Spleen (tissue), 11 donors: Measurements from ENCODE around the gene INPP4A. TPM values are rescaled to one million over a fixed set of nuclear protein-coding genes. Genes with fewer than 3 reads are reported as not detected.
A peak's percentile ranks its signal among the peaks of the same experiment; 100 is the strongest.

ENCODE experiments used
- DNase-seq: peaks from one replicate; pipeline ENCODE4 v3.0.0-alpha.2; 2020
- H3K27ac ChIP-seq, 8 donors: fragments of 200-600 bp; sonication (generic) in 7 of 8; 1 replicate in 4 of 8; 2 replicates in 4 of 8; pipeline versions ENCODE4 v1.5.0 to v1.8.0; 2016 to 2021; ENCODE audit warnings: inconsistent platforms in 4 of 8, mild to moderate bottlenecking in 4 of 8, moderate library complexity in 1 of 8
- H3K27me3 ChIP-seq, 7 donors: fragments of 200-600 bp; sonication (generic) in 6 of 7; replicated peaks in 1 of 7; 1 replicate in 4 of 7; 2 replicates in 3 of 7; pipeline versions ENCODE4 v1.5.0 to v1.8.0; 2016 to 2021; ENCODE audit warnings: inconsistent platforms in 3 of 7, mild to moderate bottlenecking in 1 of 7
- H3K36me3 ChIP-seq, 6 donors: fragments of 200-600 bp; sonication (generic) in 5 of 6; 1 replicate in 4 of 6; 2 replicates in 2 of 6; pipeline versions ENCODE4 v1.5.0 to v1.8.0; 2016 to 2021; ENCODE audit warnings: inconsistent platforms in 2 of 6
- H3K4me1 ChIP-seq, 6 donors: fragments of 200-600 bp; sonication (generic) in 5 of 6; 1 replicate in 3 of 6; 2 replicates in 3 of 6; pipeline versions ENCODE4 v1.5.0 to v1.8.0; 2016 to 2021; ENCODE audit warnings: inconsistent platforms in 3 of 6
- H3K4me3 ChIP-seq, 8 donors: fragments of 200-600 bp; sonication (generic) in 7 of 8; 1 replicate in 4 of 8; 2 replicates in 4 of 8; pipeline versions ENCODE4 v1.5.0 to v1.8.0; 2016 to 2021; ENCODE audit warnings: inconsistent platforms in 4 of 8, mild to moderate bottlenecking in 4 of 8, moderate library complexity in 2 of 8
- H3K9me3 ChIP-seq, 8 donors: fragments of 200-600 bp; sonication (generic) in 7 of 8; 1 replicate in 4 of 8; 2 replicates in 4 of 8; pipeline versions ENCODE4 v1.5.0 to v1.8.0; 2016 to 2021; ENCODE audit warnings: inconsistent platforms in 4 of 8
- POLR2A ChIP-seq, 3 donors: fragments of 450-650 bp; IDR thresholded peaks; one replicate each; pipeline ENCODE4 v1.5.1; 2017; ENCODE audit warnings: antibody characterized with exemption in 3 of 3, mild to moderate bottlenecking in 1 of 3
- POLR2AphosphoS5 ChIP-seq, 3 donors: sonication (generic); formaldehyde crosslinking; IDR thresholded peaks; one replicate each; pipeline ENCODE4 v1.5.1; 2017; ENCODE audit warnings: antibody characterized with exemption in 3 of 3
- WGBS, 5 donors: extraction: QIAGEN DNeasy Blood & Tissue Kit in 3 of 5; methylation state at CpG; one replicate each; pipeline versions ENCODE4 v1.1.5 to v1.1.7; 2013 to 2018; 5-methylcytosine and 5-hydroxymethylcytosine counted together
- intact Hi-C: fragments of 100-400 bp; cut with DNase I; formaldehyde crosslinking; loops from one replicate; pipeline ENCODE4 v1.15.0; 2023; ENCODE audit warnings: low total_unique reads
- polyA plus RNA-seq, 3 donors: library from polyadenylated mRNA; stranded (reverse); fragments of 200-250 nt; gene quantifications; one replicate each; pipeline ENCODE4 v1.2.1, GENCODE V29; 2013
- total RNA-seq, 7 donors: library from RNA; depleted of rRNA in 3 of 7; stranded (reverse); fragments of >200 nt in 3 of 7; fragmentation: NEBNext Ultra II Directional in 4 of 7; extraction: Animal tissue kit (Norgen Biotek cat#: 25700) in 4 of 7; gene quantifications; one replicate each; pipeline versions ENCODE4 v1.1.0 to v1.2.1, GENCODE V29; 2016 to 2021
- TF ChIP-seq, protein P1 (sequence below), 11 experiments: fragments of 200-600 bp in 7 of 11; fragments of 450-650 bp in 4 of 11; sonication (generic) in 4 of 11; IDR thresholded peaks in 8 of 11; conservative IDR thresholded peaks in 3 of 11; 1 replicate in 7 of 11; 2 replicates in 4 of 11; pipeline versions ENCODE4 v1.4.0 to v1.8.0; 2016 to 2021; ENCODE audit warnings: antibody characterized with exemption in 11 of 11, inconsistent platforms in 4 of 11, mild to moderate bottlenecking in 1 of 11
- donor health status: healthy with polysubstance abuse.
- donor health status: DM: no; HTN: no; CAD: no; lungs with moderate emphysema.
- donor health status: DM: no; HTN: no; CAD: no.
- donor health status: Bipolar disorder and iron deficiency.
- donor health status: healthy.
- donor health status: DM: no; HTN: no; CAD: no.
- donor health status: DM: yes; HTN: yes; CAD: no.

Gene INPP4A
- total and polyA plus RNA-seq, 10 donors, result 6.4 to 102 (median 69.2) TPM

- Histone ChIP-seq H3K4me1 (peaks cover 0 to 28% (median 5%) of the 10 kb centered on the region in 6 donors), H3K27me3 (no peaks in the 10 kb centered on the region), H3K4me3 (no peak overlapping the region), H3K9me3 (no peaks in the 10 kb centered on the region), H3K27ac (peak overlapping the region in 2 of 8 donors; percentile 6 to 37), H3K36me3 (peaks cover 0 to 99% (median 60%) of the 10 kb centered on the region in 6 donors)
- intact Hi-C loops, result no loop called here
- DNase-seq, result peak; percentile 41
- 57 to 73% (median 67%) methylated on average over 5 of the region's 5 CpGs for WGBS, 5 donors
- TF ChIP-seq, protein P1, sequence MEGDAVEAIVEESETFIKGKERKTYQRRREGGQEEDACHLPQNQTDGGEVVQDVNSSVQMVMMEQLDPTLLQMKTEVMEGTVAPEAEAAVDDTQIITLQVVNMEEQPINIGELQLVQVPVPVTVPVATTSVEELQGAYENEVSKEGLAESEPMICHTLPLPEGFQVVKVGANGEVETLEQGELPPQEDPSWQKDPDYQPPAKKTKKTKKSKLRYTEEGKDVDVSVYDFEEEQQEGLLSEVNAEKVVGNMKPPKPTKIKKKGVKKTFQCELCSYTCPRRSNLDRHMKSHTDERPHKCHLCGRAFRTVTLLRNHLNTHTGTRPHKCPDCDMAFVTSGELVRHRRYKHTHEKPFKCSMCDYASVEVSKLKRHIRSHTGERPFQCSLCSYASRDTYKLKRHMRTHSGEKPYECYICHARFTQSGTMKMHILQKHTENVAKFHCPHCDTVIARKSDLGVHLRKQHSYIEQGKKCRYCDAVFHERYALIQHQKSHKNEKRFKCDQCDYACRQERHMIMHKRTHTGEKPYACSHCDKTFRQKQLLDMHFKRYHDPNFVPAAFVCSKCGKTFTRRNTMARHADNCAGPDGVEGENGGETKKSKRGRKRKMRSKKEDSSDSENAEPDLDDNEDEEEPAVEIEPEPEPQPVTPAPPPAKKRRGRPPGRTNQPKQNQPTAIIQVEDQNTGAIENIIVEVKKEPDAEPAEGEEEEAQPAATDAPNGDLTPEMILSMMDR (IDR thresholded peaks at IDR 0.05 in 8 of 11, conservative IDR thresholded peaks at IDR 0.05 in 3 of 11), result no peak
- TF ChIP-seq POLR2AphosphoS5 (IDR thresholded peaks at IDR 0.05), result no peak
- TF ChIP-seq POLR2A (IDR thresholded peaks at IDR 0.05), result no peak
Measured at GRCh38 chr2:98556344-98557033, 111.8 kb downstream of the INPP4A start.

DNA sequence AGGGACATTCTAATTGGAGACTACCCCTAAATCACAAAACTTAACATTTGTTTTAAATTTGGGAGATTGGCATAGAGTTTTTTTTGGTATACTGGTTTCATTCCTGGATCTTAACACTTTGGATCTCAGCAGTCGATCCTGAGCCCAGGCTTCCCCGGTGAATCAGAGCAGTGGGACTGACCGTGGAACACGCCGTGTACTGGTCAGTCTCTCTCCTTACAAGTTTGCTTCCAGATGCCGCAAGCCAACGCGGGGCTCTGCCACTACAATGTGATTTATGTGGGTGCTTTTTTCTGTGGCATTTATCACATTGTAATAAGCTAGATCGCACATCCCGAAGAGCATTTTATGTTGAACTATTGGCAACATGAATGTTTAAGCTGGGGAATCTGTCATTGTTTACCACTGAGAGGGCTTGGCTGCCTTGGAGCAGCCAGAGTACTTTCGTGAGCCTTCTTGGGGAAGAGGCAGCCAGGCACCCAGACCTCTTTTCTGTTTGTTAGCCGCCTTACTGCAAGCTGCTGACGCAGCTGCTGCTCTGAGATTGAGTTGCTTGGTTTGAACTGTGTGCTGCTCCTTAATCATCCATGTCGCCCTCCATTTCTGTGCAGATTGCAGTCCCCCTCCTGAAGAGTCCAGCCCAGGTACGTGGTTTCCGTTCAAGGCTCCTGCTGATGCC is 114.3 kb downstream of the INPP4A start:
- TF ChIP-seq POLR2AphosphoS5 (IDR thresholded peaks at IDR 0.05) (no peak), POLR2A (IDR thresholded peaks at IDR 0.05) (no peak)
- TF ChIP-seq, protein P1 (IDR thresholded peaks at IDR 0.05 in 8 of 11, conservative IDR thresholded peaks at IDR 0.05 in 3 of 11), result no peak
- Histone ChIP-seq H3K27me3 (no peaks in the 10 kb centered on the region), H3K4me3 (no peak overlapping the region), H3K4me1 (peaks cover 0 to 28% (median 5%) of the 10 kb centered on the region in 6 donors), H3K9me3 (no peaks in the 10 kb centered on the region), H3K36me3 (peaks cover 0 to 99% (median 58%) of the 10 kb centered on the region in 6 donors), H3K27ac (peak overlapping the region in 1 of 8 donors; percentile 5)
- peak; percentile 24 for DNase-seq
- intact Hi-C loops, result no loop called here
- 90 to 97% (median 95%) methylated on average over 16 of the region's 16 CpGs for WGBS, 5 donors

- TF ChIP-seq POLR2A (IDR thresholded peaks at IDR 0.05) (no peak), POLR2AphosphoS5 (IDR thresholded peaks at IDR 0.05) (no peak)
- TF ChIP-seq, protein P1 (IDR thresholded peaks at IDR 0.05 in 8 of 11, conservative IDR thresholded peaks at IDR 0.05 in 3 of 11), result no peak
- H3K9me3 ChIP-seq, result no peaks in the 10 kb centered on the region
- intact Hi-C loops, result no loop called here
- H3K4me3 ChIP-seq, result no peak overlapping the region
- peak overlapping the region in 1 of 8 donors; percentile 5 for H3K27ac ChIP-seq
- no peaks in the 10 kb centered on the region for H3K27me3 ChIP-seq
- no peak for DNase-seq
- peaks cover 0 to 31% (median 5%) of the 10 kb centered on the region in 6 donors for H3K4me1 ChIP-seq
- WGBS, 5 donors, result 65 to 82% (median 68%) methylated on average over 3 of the region's 3 CpGs
- peaks cover 0 to 99% (median 58%) of the 10 kb centered on the region in 6 donors for H3K36me3 ChIP-seq
Measured at GRCh38 chr2:98559581-98559980, 114.9 kb downstream of the INPP4A start.

DNA sequence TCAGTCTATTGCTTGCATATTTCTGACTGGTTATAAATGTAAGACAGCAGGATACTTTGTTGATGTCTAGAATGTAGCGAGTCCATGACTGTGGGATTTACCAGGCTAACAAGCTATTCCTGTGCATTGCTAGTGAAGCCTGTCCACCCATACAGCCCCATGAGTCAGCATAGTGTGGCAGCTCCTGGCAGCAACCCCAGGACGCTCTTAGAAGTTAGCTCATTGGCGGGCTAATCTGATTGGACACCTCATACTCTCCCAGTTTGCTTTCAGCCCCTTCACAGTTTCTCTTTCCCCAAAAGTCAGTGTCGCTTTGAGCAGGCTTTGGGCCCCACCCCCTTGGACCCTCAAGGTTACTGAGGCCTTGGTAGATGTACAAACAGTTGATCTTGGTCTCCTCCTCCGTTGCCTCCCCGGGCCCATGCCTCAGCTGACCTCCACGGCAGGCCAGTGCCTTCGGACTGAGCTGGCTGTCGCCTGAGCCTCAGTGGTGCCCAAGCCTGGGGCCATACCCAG is 115.7 kb downstream of the INPP4A start:
- TF ChIP-seq, protein P1 (IDR thresholded peaks at IDR 0.05 in 8 of 11, conservative IDR thresholded peaks at IDR 0.05 in 3 of 11), result no peak
- no peak for TF ChIP-seq POLR2A (IDR thresholded peaks at IDR 0.05)
- peak in 1 of 3 donors; percentile 23 for TF ChIP-seq POLR2AphosphoS5 (IDR thresholded peaks at IDR 0.05)
- no peak overlapping the region for H3K4me3 ChIP-seq
- no peak for DNase-seq
- H3K27ac ChIP-seq, result no peak overlapping the region
- H3K4me1 ChIP-seq, result peaks cover 0 to 35% (median 5%) of the 10 kb centered on the region in 6 donors
- no peaks in the 10 kb centered on the region for H3K27me3 ChIP-seq
- intact Hi-C loops, result no loop called here
- WGBS, 5 donors, result 87 to 93% (median 91%) methylated on average over 9 of the region's 9 CpGs
- no peaks in the 10 kb centered on the region for H3K9me3 ChIP-seq
- peaks cover 0 to 99% (median 60%) of the 10 kb centered on the region in 6 donors for H3K36me3 ChIP-seq
